HEK293 (cell line): Measurements from ENCODE around the gene RAB7B.
A peak's percentile ranks its signal among the peaks of the same experiment; 100 is the strongest.

Experiments
- BCL6B ChIP-seq: fragments of 450-650 bp; formaldehyde crosslinking; IDR thresholded peaks from 2 replicates; pipeline ENCODE4 v1.5.1; 2017; ENCODE audit warnings: missing biosample characterization, missing genetic modification characterization
- GLIS1 ChIP-seq: fragments of 450-650 bp; formaldehyde crosslinking; IDR thresholded peaks from 2 replicates; pipeline ENCODE4 v1.5.1; 2016; ENCODE audit warnings: missing biosample characterization, missing genetic modification characterization
- HIC1 ChIP-seq: fragments of 450-650 bp; formaldehyde crosslinking; IDR thresholded peaks from 2 replicates; pipeline ENCODE4 v1.5.1; 2016; ENCODE audit warnings: missing biosample characterization, missing genetic modification characterization
- HOXA7 ChIP-seq: sonication (generic); formaldehyde crosslinking; IDR thresholded peaks from 2 replicates; pipeline ENCODE4 v1.8.1; 2022; ENCODE audit warnings: missing genetic modification reagents, borderline replicate concordance
- MEIS1 ChIP-seq: sonication (generic); formaldehyde crosslinking; IDR thresholded peaks from 2 replicates; pipeline ENCODE4 v1.8.1; 2022; ENCODE audit warnings: missing genetic modification reagents, mild to moderate bottlenecking, borderline replicate concordance
- SP3 ChIP-seq: fragments of 450-650 bp; formaldehyde crosslinking; IDR thresholded peaks from 2 replicates; pipeline ENCODE4 v1.5.1; 2016; ENCODE audit warnings: missing biosample characterization, missing genetic modification characterization
- TRIM28 ChIP-seq: IDR thresholded peaks from 2 replicates; pipeline ENCODE4 v1.6.1; 2011; ENCODE audit warnings: low read length, control low read depth, borderline replicate concordance
- YY1 ChIP-seq: fragments of 450-650 bp; formaldehyde crosslinking; IDR thresholded peaks from 2 replicates; pipeline ENCODE4 v1.5.1; 2018; ENCODE audit warnings: missing biosample characterization, missing genetic modification characterization
- ZBTB1 ChIP-seq: fragments of 450-650 bp; formaldehyde crosslinking; IDR thresholded peaks from 2 replicates; pipeline ENCODE4 v1.5.1; 2016; ENCODE audit warnings: missing biosample characterization, missing genetic modification characterization
- ZBTB44 ChIP-seq: fragments of 450-650 bp; IDR thresholded peaks from 2 replicates; pipeline ENCODE4 v1.5.1; 2018; ENCODE audit warnings: missing biosample characterization, mild to moderate bottlenecking, missing genetic modification characterization
- ZNF10 ChIP-seq: fragments of 450-650 bp; formaldehyde crosslinking; IDR thresholded peaks from 2 replicates; pipeline ENCODE4 v1.5.1; 2017; ENCODE audit warnings: missing biosample characterization, missing genetic modification characterization
- ZNF132 ChIP-seq: fragments of 450-650 bp; formaldehyde crosslinking; IDR thresholded peaks from 2 replicates; pipeline ENCODE4 v1.5.1; 2017; ENCODE audit warnings: missing biosample characterization, missing genetic modification characterization, borderline replicate concordance
- ZNF175 ChIP-seq: fragments of 450-650 bp; formaldehyde crosslinking; IDR thresholded peaks from 2 replicates; pipeline ENCODE4 v1.5.1; 2016; ENCODE audit warnings: missing biosample characterization, missing genetic modification characterization
- ZNF184 ChIP-seq: fragments of 450-650 bp; IDR thresholded peaks from 2 replicates; pipeline ENCODE4 v1.5.1; 2018; ENCODE audit warnings: missing biosample characterization, mild to moderate bottlenecking, missing genetic modification characterization
- ZNF24 ChIP-seq: fragments of 450-650 bp; formaldehyde crosslinking; IDR thresholded peaks from 2 replicates; pipeline ENCODE4 v1.5.1; 2016; ENCODE audit warnings: missing biosample characterization, missing genetic modification characterization
- ZNF404 ChIP-seq: fragments of 450-650 bp; formaldehyde crosslinking; IDR thresholded peaks from 2 replicates; pipeline ENCODE4 v1.5.1; 2017; ENCODE audit warnings: missing biosample characterization, missing genetic modification characterization
- ZNF513 ChIP-seq: fragments of 450-650 bp; IDR thresholded peaks from 2 replicates; pipeline ENCODE4 v1.5.1; 2018; ENCODE audit warnings: missing biosample characterization, missing genetic modification characterization
- ZNF596 ChIP-seq: fragments of 450-650 bp; IDR thresholded peaks from 2 replicates; pipeline ENCODE4 v1.5.0; 2018; ENCODE audit warnings: missing biosample characterization, mild to moderate bottlenecking, missing genetic modification characterization, moderate library complexity
- ZNF701 ChIP-seq: fragments of 450-650 bp; formaldehyde crosslinking; IDR thresholded peaks from 2 replicates; pipeline ENCODE4 v1.5.1; 2016; ENCODE audit warnings: missing biosample characterization, missing genetic modification characterization
- ZNF777 ChIP-seq: fragments of 450-650 bp; formaldehyde crosslinking; IDR thresholded peaks from 2 replicates; pipeline ENCODE4 v1.5.1; 2017; ENCODE audit warnings: missing biosample characterization, missing genetic modification characterization, borderline replicate concordance
- ZSCAN16 ChIP-seq: fragments of 450-650 bp; formaldehyde crosslinking; IDR thresholded peaks from 2 replicates; pipeline ENCODE4 v1.5.1; 2016; ENCODE audit warnings: missing biosample characterization, missing genetic modification characterization
- TF ChIP-seq, protein P1 (sequence below): fragments of 450-650 bp; formaldehyde crosslinking; IDR thresholded peaks from 2 replicates; pipeline ENCODE4 v1.5.1; 2016; ENCODE audit warnings: missing biosample characterization, missing genetic modification characterization
- TF ChIP-seq, protein P2 (sequence below): fragments of 450-650 bp; formaldehyde crosslinking; IDR thresholded peaks from 2 replicates; pipeline ENCODE4 v1.5.1; 2016; ENCODE audit warnings: missing biosample characterization, missing genetic modification characterization
- TF ChIP-seq, protein P3 (sequence below): fragments of 450-650 bp; formaldehyde crosslinking; IDR thresholded peaks from 2 replicates; pipeline ENCODE4 v1.5.1; 2016; ENCODE audit warnings: missing biosample characterization, missing genetic modification characterization, low read depth
- TF ChIP-seq, protein P4 (sequence below): fragments of 450-650 bp; formaldehyde crosslinking; IDR thresholded peaks from 2 replicates; pipeline ENCODE4 v1.5.1; 2016; ENCODE audit warnings: missing biosample characterization, missing genetic modification characterization
- TF ChIP-seq, protein P5 (sequence below): fragments of 450-650 bp; formaldehyde crosslinking; IDR thresholded peaks from 2 replicates; pipeline ENCODE4 v1.5.1; 2016; ENCODE audit warnings: missing biosample characterization, missing genetic modification characterization

The RAB7B gene

DNA sequence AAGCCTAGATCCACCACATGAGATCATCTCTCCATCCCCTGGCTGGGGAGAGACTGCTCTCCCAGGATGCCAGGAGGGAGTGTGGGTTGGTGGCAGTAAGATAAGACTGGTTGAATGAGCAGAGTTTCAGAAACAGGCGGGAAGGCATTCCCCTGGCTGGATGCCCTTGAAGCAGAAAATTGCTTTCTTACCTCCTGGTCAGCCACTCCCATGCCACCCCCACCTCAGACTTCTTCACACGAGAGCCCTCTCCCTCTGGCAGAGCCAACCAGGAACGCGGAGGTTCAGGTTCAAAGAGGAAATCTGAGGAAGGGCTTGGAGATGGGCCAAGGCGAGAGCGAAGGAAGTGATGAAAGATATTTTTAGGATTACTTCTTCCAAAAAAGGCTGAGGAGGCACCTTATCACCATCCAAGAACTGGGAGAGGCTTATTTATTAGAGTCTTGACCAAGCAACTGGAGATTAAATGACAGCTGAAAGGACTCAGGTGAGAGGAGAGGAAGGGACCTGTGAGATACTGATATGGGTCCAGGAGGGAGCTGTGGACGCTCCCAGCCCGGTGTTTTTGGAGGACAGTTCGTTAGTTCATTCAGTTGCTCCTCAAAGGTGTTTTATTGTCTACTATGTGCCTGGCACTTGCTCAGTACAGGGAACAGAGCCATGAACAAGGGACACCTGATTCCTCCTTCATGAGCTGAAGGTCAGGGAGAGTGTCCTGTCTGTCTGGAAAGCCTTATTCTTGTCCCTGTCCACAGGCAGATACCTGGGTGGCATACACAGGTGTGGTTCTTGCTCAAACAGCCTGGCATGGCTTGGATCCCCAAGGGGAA, 41.0 kb downstream of the RAB7B start (continued):
- TF ChIP-seq BCL6B (tag by site-specific recombination), result no peak
- TF ChIP-seq, protein P1, sequence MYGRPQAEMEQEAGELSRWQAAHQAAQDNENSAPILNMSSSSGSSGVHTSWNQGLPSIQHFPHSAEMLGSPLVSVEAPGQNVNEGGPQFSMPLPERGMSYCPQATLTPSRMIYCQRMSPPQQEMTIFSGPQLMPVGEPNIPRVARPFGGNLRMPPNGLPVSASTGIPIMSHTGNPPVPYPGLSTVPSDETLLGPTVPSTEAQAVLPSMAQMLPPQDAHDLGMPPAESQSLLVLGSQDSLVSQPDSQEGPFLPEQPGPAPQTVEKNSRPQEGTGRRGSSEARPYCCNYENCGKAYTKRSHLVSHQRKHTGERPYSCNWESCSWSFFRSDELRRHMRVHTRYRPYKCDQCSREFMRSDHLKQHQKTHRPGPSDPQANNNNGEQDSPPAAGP (tag by site-specific recombination), result peak; percentile 46; the same call in 1 of the 2 replicates
- no peak for TF ChIP-seq ZBTB44 (tag by site-specific recombination)
- no peak for TF ChIP-seq ZNF701 (tag by site-specific recombination)
- no peak for TF ChIP-seq ZNF404 (tag by site-specific recombination)
- no peak for TF ChIP-seq ZNF132 (tag by site-specific recombination)
- no peak for TF ChIP-seq TRIM28
- TF ChIP-seq, protein P2, sequence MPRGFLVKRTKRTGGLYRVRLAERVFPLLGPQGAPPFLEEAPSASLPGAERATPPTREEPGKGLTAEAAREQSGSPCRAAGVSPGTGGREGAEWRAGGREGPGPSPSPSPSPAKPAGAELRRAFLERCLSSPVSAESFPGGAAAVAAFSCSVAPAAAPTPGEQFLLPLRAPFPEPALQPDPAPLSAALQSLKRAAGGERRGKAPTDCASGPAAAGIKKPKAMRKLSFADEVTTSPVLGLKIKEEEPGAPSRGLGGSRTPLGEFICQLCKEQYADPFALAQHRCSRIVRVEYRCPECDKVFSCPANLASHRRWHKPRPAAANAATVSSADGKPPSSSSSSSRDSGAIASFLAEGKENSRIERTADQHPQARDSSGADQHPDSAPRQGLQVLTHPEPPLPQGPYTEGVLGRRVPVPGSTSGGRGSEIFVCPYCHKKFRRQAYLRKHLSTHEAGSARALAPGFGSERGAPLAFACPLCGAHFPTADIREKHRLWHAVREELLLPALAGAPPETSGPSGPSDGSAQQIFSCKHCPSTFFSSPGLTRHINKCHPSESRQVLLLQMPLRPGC (tag by site-specific recombination), result no peak
- TF ChIP-seq, protein P3, sequence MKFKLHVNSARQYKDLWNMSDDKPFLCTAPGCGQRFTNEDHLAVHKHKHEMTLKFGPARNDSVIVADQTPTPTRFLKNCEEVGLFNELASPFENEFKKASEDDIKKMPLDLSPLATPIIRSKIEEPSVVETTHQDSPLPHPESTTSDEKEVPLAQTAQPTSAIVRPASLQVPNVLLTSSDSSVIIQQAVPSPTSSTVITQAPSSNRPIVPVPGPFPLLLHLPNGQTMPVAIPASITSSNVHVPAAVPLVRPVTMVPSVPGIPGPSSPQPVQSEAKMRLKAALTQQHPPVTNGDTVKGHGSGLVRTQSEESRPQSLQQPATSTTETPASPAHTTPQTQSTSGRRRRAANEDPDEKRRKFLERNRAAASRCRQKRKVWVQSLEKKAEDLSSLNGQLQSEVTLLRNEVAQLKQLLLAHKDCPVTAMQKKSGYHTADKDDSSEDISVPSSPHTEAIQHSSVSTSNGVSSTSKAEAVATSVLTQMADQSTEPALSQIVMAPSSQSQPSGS (tag by site-specific recombination), result no peak
- TF ChIP-seq, protein P4, sequence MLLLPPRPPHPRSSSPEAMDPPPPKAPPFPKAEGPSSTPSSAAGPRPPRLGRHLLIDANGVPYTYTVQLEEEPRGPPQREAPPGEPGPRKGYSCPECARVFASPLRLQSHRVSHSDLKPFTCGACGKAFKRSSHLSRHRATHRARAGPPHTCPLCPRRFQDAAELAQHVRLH (tag by site-specific recombination), result no peak; the same call in 1 of the 2 replicates
- no peak for TF ChIP-seq ZSCAN16
- no peak for TF ChIP-seq SP3 (tag by site-specific recombination)
- no peak for TF ChIP-seq ZNF596 (tag by site-specific recombination)
- TF ChIP-seq, protein P5, sequence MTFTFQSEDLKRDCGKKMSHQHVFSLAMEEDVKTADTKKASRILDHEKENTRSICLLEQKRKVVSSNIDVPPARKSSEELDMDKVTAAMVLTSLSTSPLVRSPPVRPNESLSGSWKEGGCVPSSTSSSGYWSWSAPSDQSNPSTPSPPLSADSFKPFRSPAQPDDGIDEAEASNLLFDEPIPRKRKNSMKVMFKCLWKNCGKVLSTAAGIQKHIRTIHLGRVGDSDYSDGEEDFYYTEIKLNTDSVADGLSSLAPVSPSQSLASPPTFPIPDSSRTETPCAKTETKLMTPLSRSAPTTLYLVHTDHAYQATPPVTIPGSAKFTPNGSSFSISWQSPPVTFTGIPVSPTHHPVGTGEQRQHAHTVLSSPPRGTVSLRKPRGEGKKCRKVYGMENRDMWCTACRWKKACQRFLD (tag by site-specific recombination), result no peak
- TF ChIP-seq ZBTB1, result no peak
- TF ChIP-seq ZNF777 (tag by site-specific recombination), result no peak
- TF ChIP-seq ZNF175 (tag by site-specific recombination), result no peak
- TF ChIP-seq ZNF10 (tag by site-specific recombination), result no peak
- TF ChIP-seq ZNF24 (tag by site-specific recombination), result no peak
- TF ChIP-seq ZNF513 (tag by site-specific recombination), result no peak
- no peak for TF ChIP-seq ZNF184 (tag by site-specific recombination)
- no peak for TF ChIP-seq HOXA7 (CRISPR knock-in tag)
- peak; percentile 99 for TF ChIP-seq GLIS1 (tag by site-specific recombination)
- TF ChIP-seq YY1 (tag by site-specific recombination), result no peak
- no peak for TF ChIP-seq MEIS1 (CRISPR knock-in tag)
- no peak for TF ChIP-seq HIC1 (tag by site-specific recombination)
